GM10248 (cell line): ENCODE measurements around the gene NTNG2.

Experiments used
- CTCF ChIA-PET: fragments of 300-600 bp; sonication (Branson Sonifier 250); formaldehyde crosslinking; extraction: SDS; loops from one replicate; lab custom pipeline; 2021; ENCODE audit warnings: antibody characterized with exemption; lab: Yijun Ruan, JAX
- POLR2A ChIA-PET: fragments of 350-650 bp; sonication (Branson Sonifier 250); formaldehyde crosslinking; extraction: SDS; loops from one replicate; lab custom pipeline; 2020; ENCODE audit warnings: antibody characterized with exemption; lab: Yijun Ruan, JAX
- DNase-seq: peaks from one replicate; pipeline ENCODE4 v3.0.0; 2012; ENCODE audit errors: extremely low spot score
- CTCF ChIP-seq: IDR thresholded peaks from 2 replicates; pipeline ENCODE4 v1.5.1; 2012; ENCODE audit warnings: mild to moderate bottlenecking, low read depth; ENCODE audit errors: extremely low read depth, missing control alignments, control extremely low read depth

The NTNG2 gene

GRCh38 chr9:132193227-132194124 is 31.6 kb downstream of the NTNG2 start:
- TF ChIP-seq CTCF = no peak
- ChIA-PET CTCF (interaction anchor here (1.0 to 1.3 kb wide), 3 partner anchors 9 to 66 kb away, joined by 3 read pairs; no protein-coding TSS in a partner anchor), POLR2A (no interaction called here)
- DNase-seq = no peak

DNA sequence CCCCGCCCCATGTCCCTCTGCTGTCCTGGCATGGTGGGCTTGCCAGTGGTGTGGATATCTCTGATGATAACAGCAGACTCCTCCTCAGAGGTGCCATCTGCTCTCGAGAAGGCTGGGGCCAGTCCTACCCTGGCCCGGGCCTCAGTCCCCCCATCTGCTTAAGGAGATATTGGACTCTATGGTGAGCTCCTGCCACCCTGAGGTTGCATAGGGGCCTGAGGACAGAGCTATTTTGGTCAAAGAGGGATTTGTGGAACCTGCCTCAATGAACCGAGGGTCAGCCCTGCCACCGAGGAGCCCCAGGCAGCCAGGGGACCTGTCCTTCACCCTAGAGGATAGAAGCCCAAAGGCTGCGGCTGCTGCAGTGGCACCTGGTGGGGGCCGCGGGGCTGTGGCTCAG is 32.6 kb downstream of the NTNG2 start:
- no peak for DNase-seq
- TF ChIP-seq CTCF = no peak
- CTCF ChIA-PET = no interaction called here
- POLR2A ChIA-PET = interaction anchor here (0.7 kb wide), 1 partner anchor 455 kb away, joined by 3 read pairs; no protein-coding TSS in a partner anchor

DNA sequence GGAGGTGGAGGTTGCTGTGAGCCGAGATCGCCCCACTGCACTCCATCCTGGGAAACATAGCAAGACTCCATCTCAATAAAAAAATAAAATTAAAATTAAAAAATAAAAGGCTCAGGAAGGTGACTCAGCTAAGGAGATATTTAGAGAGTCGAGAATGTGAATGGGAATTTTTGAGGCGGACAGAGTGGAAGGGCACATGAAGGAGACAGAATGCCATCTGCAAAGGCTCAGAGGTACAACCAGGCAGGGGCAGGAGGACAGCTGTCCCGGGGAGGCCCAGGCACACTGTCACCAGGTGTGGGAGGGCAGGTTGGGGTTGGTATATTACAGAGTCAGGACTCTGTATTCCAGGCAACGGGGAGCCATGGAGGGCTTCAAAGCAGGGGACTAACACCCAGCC is 35.5 kb downstream of the NTNG2 start:
- CTCF ChIA-PET = no interaction called here
- POLR2A ChIA-PET = no interaction called here
- TF ChIP-seq CTCF = no peak
- no peak for DNase-seq

- ChIA-PET CTCF (no interaction called here), POLR2A (no interaction called here)
- no peak for TF ChIP-seq CTCF
- no peak for DNase-seq
These were observed 36.1 kb downstream of the NTNG2 start for GRCh38 chr9:132197856-132198550.

- DNase-seq = no peak
- POLR2A ChIA-PET = no interaction called here
- CTCF ChIA-PET = interaction anchor here (1.0 kb wide), 1 partner anchor 30 kb away, joined by 4 read pairs; no protein-coding TSS in a partner anchor
- no peak for TF ChIP-seq CTCF
These were observed 37.2 kb downstream of the NTNG2 start for GRCh38 chr9:132199056-132199455.

GRCh38 chr9:132200706-132201105 is 38.8 kb downstream of the NTNG2 start:
- DNase-seq = no peak
- CTCF ChIA-PET = no interaction called here
- POLR2A ChIA-PET = no interaction called here
- TF ChIP-seq CTCF = no peak
